HepG2 (cell line): ENCODE data around the gene TMEM125. TPM values are rescaled to one million over a fixed set of nuclear protein-coding genes. Genes with fewer than 3 reads are reported as not detected.

Experiments used
- BRCA1 ChIP-seq: sonication (generic); formaldehyde crosslinking; IDR thresholded peaks from 2 replicates; pipeline ENCODE4 v1.4.0; 2020; ENCODE audit warnings: missing genetic modification reagents
- FLYWCH1 ChIP-seq: sonication (generic); formaldehyde crosslinking; IDR thresholded peaks from 2 replicates; pipeline ENCODE4 v1.8.1; 2023; ENCODE audit warnings: mild to moderate bottlenecking, missing genetic modification reagents
- FOXC1 ChIP-seq: sonication (generic); formaldehyde crosslinking; IDR thresholded peaks from 2 replicates; pipeline ENCODE4 v1.8.0; 2022; ENCODE audit warnings: mild to moderate bottlenecking, missing genetic modification reagents, borderline replicate concordance
- FOXJ3 ChIP-seq: sonication (generic); formaldehyde crosslinking; IDR thresholded peaks from 2 replicates; pipeline ENCODE4 v1.4.0; 2020; ENCODE audit warnings: missing genetic modification reagents, mild to moderate bottlenecking, borderline replicate concordance
- KAT2B ChIP-seq: fragments of 150-350 bp; IDR thresholded peaks from 2 replicates; pipeline ENCODE4 v1.6.1; 2014; ENCODE audit warnings: low read depth, low read length, borderline replicate concordance
- KLF16 ChIP-seq, 2 experiments: sonication (generic) in 1 of 2; formaldehyde crosslinking in 1 of 2; IDR thresholded peaks; 2 replicates each; pipeline versions ENCODE4 v1.6.1 to v1.8.0; 2016 to 2023; ENCODE audit warnings: missing genetic modification reagents in 2 of 2, missing compliant biosample characterization in 1 of 2
- MATR3 ChIP-seq: sonication (generic); formaldehyde crosslinking; IDR thresholded peaks from 2 replicates; pipeline ENCODE4 v1.4.0; 2020; ENCODE audit warnings: missing genetic modification reagents
- MBD4 ChIP-seq: IDR thresholded peaks from 2 replicates; pipeline ENCODE4 v1.6.1; 2012; ENCODE audit warnings: low read length, inconsistent platforms, borderline replicate concordance
- RELA ChIP-seq: sonication (generic); formaldehyde crosslinking; IDR thresholded peaks from 2 replicates; pipeline ENCODE4 v1.4.0; 2020; ENCODE audit warnings: missing genetic modification reagents
- TGIF2 ChIP-seq: IDR thresholded peaks from 2 replicates; pipeline ENCODE4 v1.6.1; 2016; ENCODE audit warnings: control low read depth, missing compliant biosample characterization
- THAP11 ChIP-seq: IDR thresholded peaks from 2 replicates; pipeline ENCODE4 v1.6.1; 2016; ENCODE audit warnings: missing biosample characterization, missing genetic modification reagents
- ZBTB10 ChIP-seq: sonication (generic); formaldehyde crosslinking; IDR thresholded peaks from 2 replicates; pipeline ENCODE4 v1.4.0; 2020; ENCODE audit warnings: missing genetic modification reagents, borderline replicate concordance
- polyA plus RNA-seq, 8 experiments: library from polyadenylated mRNA; depleted of rRNA in 3 of 8; stranded (reverse) in 7 of 8; unstranded in 1 of 8; fragments of >200 nt; fragmentation: Illumina TruSeq in 4 of 8; extraction: Trizol in 4 of 8; gene quantifications; 2 replicates each; pipeline versions ENCODE4 v1.2.1 to v1.2.3, GENCODE V29; 2011 to 2016; ENCODE audit warnings: low read depth in 4 of 8, missing spikeins in 1 of 8, mixed read lengths in 1 of 8; ENCODE audit not compliant: insufficient read depth in 1 of 8
- total RNA-seq, 5 experiments: library from RNA; depleted of rRNA; stranded (reverse); fragments of >200 nt; fragmentation: Illumina TruSeq; extraction: Trizol; gene quantifications; 2 replicates each; pipeline ENCODE4 v1.2.3, GENCODE V29; 2016; ENCODE audit warnings: low read depth in 1 of 5
- TF ChIP-seq, protein P1 (sequence below): sonication (generic); formaldehyde crosslinking; IDR thresholded peaks from 2 replicates; pipeline ENCODE4 v1.4.0; 2020; ENCODE audit warnings: missing genetic modification reagents
- TF ChIP-seq, protein P2 (sequence below): sonication (generic); formaldehyde crosslinking; IDR thresholded peaks from 2 replicates; pipeline ENCODE4 v1.5.1; 2020; ENCODE audit warnings: mild to moderate bottlenecking, missing genetic modification reagents, moderate library complexity
- TF ChIP-seq, protein P3 (sequence below): sonication (generic); formaldehyde crosslinking; IDR thresholded peaks from 2 replicates; pipeline ENCODE4 v1.5.0; 2020; ENCODE audit warnings: missing genetic modification reagents, mild to moderate bottlenecking, borderline replicate concordance

TMEM125 gene
- total and polyA plus RNA-seq, 2 of the 13 experiments (the other 11 are each of a cell fraction or from before 2014, with no cell fraction given) = 0.03 TPM; not detected in 1

DNA sequence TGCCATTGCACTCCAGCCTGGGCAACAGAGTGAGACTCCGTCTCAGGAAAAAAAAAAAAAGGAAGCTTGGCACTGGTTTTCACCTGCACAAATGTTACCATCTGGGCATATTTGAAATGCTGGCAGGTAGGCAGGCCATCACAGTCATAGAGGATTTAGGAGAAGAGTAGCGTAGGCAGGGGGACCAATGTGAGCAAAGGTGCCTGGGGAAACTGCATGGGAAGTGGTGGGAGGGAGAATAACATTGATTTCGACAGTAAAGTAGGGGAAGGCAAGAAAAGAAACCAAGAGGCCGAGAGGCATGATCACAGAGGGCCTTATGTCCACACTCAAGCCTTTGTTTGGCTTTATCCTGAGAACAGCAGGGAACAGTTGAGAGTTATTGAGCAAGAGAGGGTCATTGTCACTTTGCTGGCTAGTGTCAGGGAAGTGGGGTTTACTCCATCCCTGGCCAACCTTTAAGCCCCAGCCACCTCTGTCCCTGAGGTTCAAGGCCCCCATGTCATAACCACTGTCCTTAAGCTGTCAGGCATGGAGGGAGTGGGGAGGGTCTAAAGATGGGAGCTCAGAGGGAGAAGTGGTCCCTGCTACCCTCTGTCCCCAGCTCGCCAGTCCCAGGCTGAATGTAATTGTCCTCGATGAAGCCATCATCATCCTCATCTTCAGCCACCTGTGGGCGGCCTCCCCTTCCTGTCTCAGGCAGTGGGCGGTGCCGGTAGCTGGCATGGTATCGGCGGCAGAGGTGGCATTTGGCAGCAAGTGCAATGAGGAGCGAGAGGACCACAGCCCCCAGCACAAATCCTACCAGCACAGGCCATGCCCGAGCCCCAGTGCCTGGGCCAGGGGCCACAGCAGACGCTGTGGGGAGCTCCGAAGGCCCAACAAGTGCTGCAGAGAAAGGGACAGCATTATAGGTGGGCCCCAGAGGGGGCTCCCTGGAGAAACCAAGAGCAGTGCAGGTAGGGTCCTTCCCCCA, 12.7 kb downstream of the TMEM125 start (continued):
- TF ChIP-seq TGIF2 (CRISPR knock-in tag) (peak; percentile 57; the same call in 1 of the 2 replicates), ZBTB10 (CRISPR knock-in tag) (no peak), THAP11 (CRISPR knock-in tag) (peak; percentile 63), KLF16 (CRISPR knock-in tag; IDR thresholded peaks at IDR 0.05) (peak in 1 of 2 experiments; percentile 51; a peak in 1 of 4 replicates), BRCA1 (no peak), FLYWCH1 (CRISPR knock-in tag) (no peak), MBD4 (no peak), FOXC1 (CRISPR knock-in tag) (0 out of 2 replicates have a peak, but pooled peaks have one; percentile 54), RELA (CRISPR knock-in tag) (no peak), FOXJ3 (CRISPR knock-in tag) (no peak), KAT2B (no peak), MATR3 (no peak)
- TF ChIP-seq, protein P1, sequence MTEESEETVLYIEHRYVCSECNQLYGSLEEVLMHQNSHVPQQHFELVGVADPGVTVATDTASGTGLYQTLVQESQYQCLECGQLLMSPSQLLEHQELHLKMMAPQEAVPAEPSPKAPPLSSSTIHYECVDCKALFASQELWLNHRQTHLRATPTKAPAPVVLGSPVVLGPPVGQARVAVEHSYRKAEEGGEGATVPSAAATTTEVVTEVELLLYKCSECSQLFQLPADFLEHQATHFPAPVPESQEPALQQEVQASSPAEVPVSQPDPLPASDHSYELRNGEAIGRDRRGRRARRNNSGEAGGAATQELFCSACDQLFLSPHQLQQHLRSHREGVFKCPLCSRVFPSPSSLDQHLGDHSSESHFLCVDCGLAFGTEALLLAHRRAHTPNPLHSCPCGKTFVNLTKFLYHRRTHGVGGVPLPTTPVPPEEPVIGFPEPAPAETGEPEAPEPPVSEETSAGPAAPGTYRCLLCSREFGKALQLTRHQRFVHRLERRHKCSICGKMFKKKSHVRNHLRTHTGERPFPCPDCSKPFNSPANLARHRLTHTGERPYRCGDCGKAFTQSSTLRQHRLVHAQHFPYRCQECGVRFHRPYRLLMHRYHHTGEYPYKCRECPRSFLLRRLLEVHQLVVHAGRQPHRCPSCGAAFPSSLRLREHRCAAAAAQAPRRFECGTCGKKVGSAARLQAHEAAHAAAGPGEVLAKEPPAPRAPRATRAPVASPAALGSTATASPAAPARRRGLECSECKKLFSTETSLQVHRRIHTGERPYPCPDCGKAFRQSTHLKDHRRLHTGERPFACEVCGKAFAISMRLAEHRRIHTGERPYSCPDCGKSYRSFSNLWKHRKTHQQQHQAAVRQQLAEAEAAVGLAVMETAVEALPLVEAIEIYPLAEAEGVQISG (CRISPR knock-in tag) = peak; percentile 27; the same call in 1 of the 2 replicates
- TF ChIP-seq, protein P2, sequence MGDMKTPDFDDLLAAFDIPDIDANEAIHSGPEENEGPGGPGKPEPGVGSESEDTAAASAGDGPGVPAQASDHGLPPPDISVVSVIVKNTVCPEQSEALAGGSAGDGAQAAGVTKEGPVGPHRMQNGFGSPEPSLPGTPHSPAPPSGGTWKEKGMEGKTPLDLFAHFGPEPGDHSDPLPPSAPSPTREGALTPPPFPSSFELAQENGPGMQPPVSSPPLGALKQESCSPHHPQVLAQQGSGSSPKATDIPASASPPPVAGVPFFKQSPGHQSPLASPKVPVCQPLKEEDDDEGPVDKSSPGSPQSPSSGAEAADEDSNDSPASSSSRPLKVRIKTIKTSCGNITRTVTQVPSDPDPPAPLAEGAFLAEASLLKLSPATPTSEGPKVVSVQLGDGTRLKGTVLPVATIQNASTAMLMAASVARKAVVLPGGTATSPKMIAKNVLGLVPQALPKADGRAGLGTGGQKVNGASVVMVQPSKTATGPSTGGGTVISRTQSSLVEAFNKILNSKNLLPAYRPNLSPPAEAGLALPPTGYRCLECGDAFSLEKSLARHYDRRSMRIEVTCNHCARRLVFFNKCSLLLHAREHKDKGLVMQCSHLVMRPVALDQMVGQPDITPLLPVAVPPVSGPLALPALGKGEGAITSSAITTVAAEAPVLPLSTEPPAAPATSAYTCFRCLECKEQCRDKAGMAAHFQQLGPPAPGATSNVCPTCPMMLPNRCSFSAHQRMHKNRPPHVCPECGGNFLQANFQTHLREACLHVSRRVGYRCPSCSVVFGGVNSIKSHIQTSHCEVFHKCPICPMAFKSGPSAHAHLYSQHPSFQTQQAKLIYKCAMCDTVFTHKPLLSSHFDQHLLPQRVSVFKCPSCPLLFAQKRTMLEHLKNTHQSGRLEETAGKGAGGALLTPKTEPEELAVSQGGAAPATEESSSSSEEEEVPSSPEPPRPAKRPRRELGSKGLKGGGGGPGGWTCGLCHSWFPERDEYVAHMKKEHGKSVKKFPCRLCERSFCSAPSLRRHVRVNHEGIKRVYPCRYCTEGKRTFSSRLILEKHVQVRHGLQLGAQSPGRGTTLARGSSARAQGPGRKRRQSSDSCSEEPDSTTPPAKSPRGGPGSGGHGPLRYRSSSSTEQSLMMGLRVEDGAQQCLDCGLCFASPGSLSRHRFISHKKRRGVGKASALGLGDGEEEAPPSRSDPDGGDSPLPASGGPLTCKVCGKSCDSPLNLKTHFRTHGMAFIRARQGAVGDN (CRISPR knock-in tag) = peak; percentile 52
- TF ChIP-seq, protein P3, sequence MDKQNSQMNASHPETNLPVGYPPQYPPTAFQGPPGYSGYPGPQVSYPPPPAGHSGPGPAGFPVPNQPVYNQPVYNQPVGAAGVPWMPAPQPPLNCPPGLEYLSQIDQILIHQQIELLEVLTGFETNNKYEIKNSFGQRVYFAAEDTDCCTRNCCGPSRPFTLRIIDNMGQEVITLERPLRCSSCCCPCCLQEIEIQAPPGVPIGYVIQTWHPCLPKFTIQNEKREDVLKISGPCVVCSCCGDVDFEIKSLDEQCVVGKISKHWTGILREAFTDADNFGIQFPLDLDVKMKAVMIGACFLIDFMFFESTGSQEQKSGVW = no peak
